ENCODE data around the gene SPTAN1. TPM values are rescaled to one million over a fixed set of nuclear protein-coding genes. Genes with fewer than 3 reads are reported as not detected.
A peak's percentile ranks its signal among the peaks of the same experiment; 100 is the strongest.
"Not testable (repeated sequence)": the region's sequence is repeated elsewhere in the genome, so short reads cannot be mapped to it uniquely, and the experiment has no call there.

The SPTAN1 gene
- total and polyA plus RNA-seq, 2 of the 4 experiments (the other 2 are of a cell fraction): 275 to 327 TPM

DNA sequence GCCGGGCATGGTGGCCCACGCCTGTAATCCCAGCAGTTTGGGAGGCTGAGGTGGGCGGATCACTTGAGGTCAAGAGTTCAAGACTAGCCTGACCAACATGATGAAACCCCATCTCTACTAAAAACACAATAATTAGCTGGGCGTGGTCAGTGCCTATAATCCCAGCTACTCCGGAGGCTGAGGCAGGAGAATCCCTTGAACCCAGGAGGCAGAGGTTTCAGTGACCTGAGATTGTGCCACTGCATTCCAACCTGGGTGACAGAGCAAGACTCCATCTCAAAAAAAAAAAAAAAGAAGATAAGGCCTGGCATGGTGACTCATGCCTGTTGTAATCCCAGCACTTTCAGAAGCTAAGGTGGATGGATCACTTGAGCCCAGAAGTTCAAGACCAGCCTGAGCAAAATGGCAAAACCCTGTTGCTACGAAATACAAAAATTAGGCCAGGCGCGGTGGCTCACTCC lies 114.1 kb downstream of the SPTAN1 start:
- in situ Hi-C loops (cut with MboI; ENCODE audit: low sequenced_read_pairs); H3K18ac ChIP-seq (ENCODE audit: low read depth, low read length); H3K4ac ChIP-seq (ENCODE audit: low read depth, low read length); BruUV-seq (replicated peaks); H4K8ac ChIP-seq (ENCODE audit: low read depth in 2 of 2, low read length in 2 of 2); H2AK5ac ChIP-seq (ENCODE audit: low read depth, low read length); H2BK15ac ChIP-seq (ENCODE audit: low read depth, low read length); H3K23ac ChIP-seq (ENCODE audit: low read depth, low read length); H2BK5ac ChIP-seq (ENCODE audit: low read depth, low read length, poor library complexity, severe bottlenecking); H3K79me1 ChIP-seq (ENCODE audit: low read depth in 1 of 2, low read length in 2 of 2); H3K14ac ChIP-seq (replicated peaks; ENCODE audit: low read depth, low read length); POLR2A ChIA-PET (ENCODE audit: unreplicated experiment); H4K5ac ChIP-seq (ENCODE audit: low read depth, low read length); H2BK120ac ChIP-seq (ENCODE audit: low read depth, low read length); H3K27me3 ChIP-seq (ENCODE audit: control insufficient read depth, insufficient read depth, low read length); H2BK20ac ChIP-seq (ENCODE audit: low read depth, low read length); H3K9me3 ChIP-seq (ENCODE audit: control insufficient read depth, insufficient read depth, low read length); H3K9me1 ChIP-seq (ENCODE audit: insufficient read depth, low read length); CTCF ChIA-PET; H3K9ac ChIP-seq (ENCODE audit: low read depth, low read length); intact Hi-C loops (cut with micrococcal nuclease); H3K4me3 ChIP-seq (ENCODE audit: insufficient read depth, low read depth, low read length); H3K56ac ChIP-seq (ENCODE audit: extremely low read depth, insufficient read depth, low read length); H3K27ac ChIP-seq (ENCODE audit: insufficient read depth, low read length); H3K4me1 ChIP-seq (ENCODE audit: control insufficient read depth, insufficient read depth, low read length); H4K91ac ChIP-seq (ENCODE audit: insufficient read depth, low read depth, low read length); dilution Hi-C loops (cut with HindIII; ENCODE audit: low sequenced_read_pairs, unreplicated experiment); H2AFZ ChIP-seq (replicated peaks; ENCODE audit: low read length, poor library complexity); H3K4me2 ChIP-seq (ENCODE audit: low read depth, low read length); H4K20me1 ChIP-seq (ENCODE audit: insufficient read depth, low read length); H2AK9ac ChIP-seq (replicated peaks; ENCODE audit: low read depth, low read length, poor library complexity); H3K36me3 ChIP-seq (ENCODE audit: control insufficient read depth, insufficient read depth, low read length): not testable (repeated sequence)
- ATAC-seq (ENCODE audit: low read depth) (peak; percentile 27; the same call in 1 of the 2 replicates), DNase-seq (peak; percentile 53)
- WGBS, 2 experiments (ENCODE audit: extremely low coverage in 2 of 2, insufficient read length in 1 of 2): no CpG with 5 or more reads among the region's 8 CpGs
- TF ChIP-seq CEBPB (IDR thresholded peaks at IDR 0.05; ENCODE audit: low read depth, low read length) (peak; percentile 33; the same call in 1 of the 2 replicates), FOS (IDR thresholded peaks at IDR 0.05; ENCODE audit: low read depth, low read length) (peak; percentile 23; the same call in 1 of the 2 replicates)
